Measurements from ENCODE around the gene RBM15B.

DNA sequence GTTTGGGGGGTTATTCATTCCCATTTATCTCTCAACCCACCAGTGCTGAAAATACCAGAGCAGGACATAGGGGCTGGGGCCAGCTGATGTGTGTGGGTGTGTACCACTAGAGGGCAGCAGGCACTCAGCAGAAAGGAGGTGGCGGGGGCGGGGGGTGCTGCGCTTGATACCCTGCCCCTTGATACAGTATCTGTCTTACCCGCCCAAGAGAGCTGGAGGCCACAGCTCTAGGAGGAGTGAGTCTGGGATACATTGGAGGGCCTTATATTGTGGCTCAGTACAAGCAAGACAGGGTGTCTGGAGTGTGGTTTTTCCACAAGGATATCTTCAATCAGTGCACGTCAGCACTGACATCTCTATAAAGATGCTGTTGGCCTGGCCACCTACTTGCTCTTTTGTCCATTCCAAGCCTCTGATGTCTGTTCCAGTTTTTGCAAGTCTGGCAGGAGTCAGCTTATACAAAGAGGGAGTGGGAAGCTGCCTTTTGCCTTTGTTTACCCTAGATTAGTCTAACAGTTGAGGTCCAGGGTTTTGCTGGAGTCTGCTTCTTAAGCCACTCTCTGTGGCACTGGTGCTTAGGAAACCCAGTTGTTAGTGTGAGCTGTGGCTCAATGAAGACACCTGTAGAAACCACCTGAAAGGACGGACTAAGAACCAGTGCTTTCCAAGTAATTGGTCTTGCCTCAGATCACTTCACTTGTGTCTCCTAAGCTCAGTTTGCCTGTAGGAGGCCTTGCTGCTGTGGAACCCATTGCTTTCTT is 1.5 kb upstream of the RBM15B start:
- TF ChIP-seq, protein P1, sequence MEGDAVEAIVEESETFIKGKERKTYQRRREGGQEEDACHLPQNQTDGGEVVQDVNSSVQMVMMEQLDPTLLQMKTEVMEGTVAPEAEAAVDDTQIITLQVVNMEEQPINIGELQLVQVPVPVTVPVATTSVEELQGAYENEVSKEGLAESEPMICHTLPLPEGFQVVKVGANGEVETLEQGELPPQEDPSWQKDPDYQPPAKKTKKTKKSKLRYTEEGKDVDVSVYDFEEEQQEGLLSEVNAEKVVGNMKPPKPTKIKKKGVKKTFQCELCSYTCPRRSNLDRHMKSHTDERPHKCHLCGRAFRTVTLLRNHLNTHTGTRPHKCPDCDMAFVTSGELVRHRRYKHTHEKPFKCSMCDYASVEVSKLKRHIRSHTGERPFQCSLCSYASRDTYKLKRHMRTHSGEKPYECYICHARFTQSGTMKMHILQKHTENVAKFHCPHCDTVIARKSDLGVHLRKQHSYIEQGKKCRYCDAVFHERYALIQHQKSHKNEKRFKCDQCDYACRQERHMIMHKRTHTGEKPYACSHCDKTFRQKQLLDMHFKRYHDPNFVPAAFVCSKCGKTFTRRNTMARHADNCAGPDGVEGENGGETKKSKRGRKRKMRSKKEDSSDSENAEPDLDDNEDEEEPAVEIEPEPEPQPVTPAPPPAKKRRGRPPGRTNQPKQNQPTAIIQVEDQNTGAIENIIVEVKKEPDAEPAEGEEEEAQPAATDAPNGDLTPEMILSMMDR (IDR thresholded peaks at IDR 0.05; ENCODE audit: borderline replicate concordance, extremely low read depth, low read length, poor library complexity, severe bottlenecking) = peak; percentile 84
- no peak for TF ChIP-seq EZH2 (IDR thresholded peaks at IDR 0.05; ENCODE audit: borderline replicate concordance, low read depth, low read length, severe bottlenecking)
